Activated naive CD8-positive, alpha-beta T cell treated with anti-CD3 and anti-CD28 coated beads for 36 hours (primary cell): ENCODE results near the gene CD226. TPM values are rescaled to one million over a fixed set of nuclear protein-coding genes. Genes with fewer than 3 reads are reported as not detected.
"Not testable (repeated sequence)": the region's sequence is repeated elsewhere in the genome, so short reads cannot be mapped to it uniquely, and the experiment has no call there.

ENCODE experiments used
- DNase-seq: peaks from one replicate; pipeline ENCODE4 v3.0.0; 2021
- H3K27ac Mint-ChIP-seq: one replicate; pipeline ENCODE4 v1.8.0; 2022; ENCODE audit warnings: mild to moderate bottlenecking, moderate library complexity, mixed read lengths
- H3K27me3 Mint-ChIP-seq: one replicate; pipeline ENCODE4 v1.8.0; 2022; ENCODE audit warnings: mild to moderate bottlenecking, mixed read lengths
- H3K36me3 Mint-ChIP-seq: one replicate; pipeline ENCODE4 v1.8.0; 2021; ENCODE audit warnings: mild to moderate bottlenecking, mixed read lengths
- H3K4me1 Mint-ChIP-seq: one replicate; pipeline ENCODE4 v1.8.0; 2021; ENCODE audit warnings: mixed read lengths
- H3K4me3 Mint-ChIP-seq: one replicate; pipeline ENCODE4 v1.8.0; 2022; ENCODE audit warnings: mild to moderate bottlenecking, moderate library complexity, mixed read lengths
- H3K9me3 Mint-ChIP-seq: one replicate; pipeline ENCODE4 v1.8.0; 2022; ENCODE audit warnings: mixed read lengths
- total RNA-seq, 2 experiments: library from RNA; stranded (reverse); gene quantifications; one replicate each; pipeline ENCODE4 v1.2.3, GENCODE V29; 2021

The CD226 gene
- 10 to 100 TPM; 57.2 to 57.7 TPM for total RNA-seq

- no peak within 1 kb of the TSS for H3K4me3 Mint-ChIP-seq
- H3K9me3 Mint-ChIP-seq, result peaks cover 17% of the 10 kb centered on the region
- DNase-seq, result peak; percentile 46
- H3K36me3 Mint-ChIP-seq, result peaks cover 52% of the 10 kb centered on the region
- no peak within 1 kb of the TSS for H3K27ac Mint-ChIP-seq
- no peaks in the 10 kb centered on the region for H3K27me3 Mint-ChIP-seq
- H3K4me1 Mint-ChIP-seq, result peaks cover 44% of the 10 kb centered on the region
Observed at GRCh38 chr18:69947361-69948133, at the start of gene CD226. CD226 (minus strand) TSS chr18:69947873; CDS start chr18:69947406, 467 bp downstream.

- H3K4me3 Mint-ChIP-seq, result no peak overlapping the region
- peak overlapping the region; percentile 6 for H3K27ac Mint-ChIP-seq
- H3K36me3 Mint-ChIP-seq, result peaks cover 64% of the 10 kb centered on the region
- peaks cover 18% of the 10 kb centered on the region for H3K9me3 Mint-ChIP-seq
- no peaks in the 10 kb centered on the region for H3K27me3 Mint-ChIP-seq
- H3K4me1 Mint-ChIP-seq, result peaks cover 22% of the 10 kb centered on the region
- no peak for DNase-seq
Observed at GRCh38 chr18:69996951-69997798, 49.5 kb upstream of the CD226 start.

DNA sequence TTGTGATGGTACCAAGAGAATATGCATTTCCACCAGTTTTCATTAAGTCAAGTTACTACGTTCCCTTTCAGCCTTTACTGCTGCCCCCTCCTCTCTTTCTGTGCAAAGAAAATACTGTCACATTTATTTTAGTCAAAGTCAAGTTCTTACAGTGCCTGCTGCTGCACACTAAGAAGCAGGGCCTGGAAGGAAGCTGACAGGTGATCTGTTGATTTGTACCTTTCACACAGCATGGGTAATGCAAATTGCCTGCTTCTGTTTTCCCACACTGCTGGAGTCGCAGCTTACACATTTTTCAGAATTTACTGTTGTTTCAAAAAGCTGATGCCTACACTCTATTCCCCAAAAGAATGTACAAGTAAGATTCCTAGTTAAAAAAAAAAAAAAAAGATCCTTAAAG, 48.7 kb upstream of the CD226 start:
- no peak overlapping the region for H3K4me3 Mint-ChIP-seq

DNA sequence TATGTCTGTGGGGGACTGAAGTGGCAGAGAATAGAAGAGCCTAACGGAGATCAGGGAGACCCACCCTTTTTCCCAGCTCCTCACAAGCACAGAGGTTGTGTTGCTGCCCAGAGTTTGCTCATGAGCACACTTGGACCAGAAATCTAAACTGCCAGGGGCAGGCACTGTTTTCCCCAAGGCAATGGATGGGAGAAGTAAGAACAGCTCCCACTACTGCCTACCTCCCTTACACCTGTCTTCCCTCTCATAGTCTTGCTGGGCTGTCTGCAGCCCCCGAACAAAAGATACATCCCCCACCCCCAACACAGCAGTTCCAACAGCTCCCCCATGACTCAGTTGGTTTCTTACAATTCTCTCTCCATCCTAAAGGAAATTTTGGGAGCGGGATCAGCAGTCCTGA, 48.1 kb upstream of the CD226 start:
- DNase-seq, result no peak
- Mint-ChIP-seq H3K4me1 (peaks cover 22% of the 10 kb centered on the region), H3K27ac (no peak overlapping the region), H3K9me3 (peaks cover 23% of the 10 kb centered on the region), H3K27me3 (no peaks in the 10 kb centered on the region), H3K36me3 (peaks cover 59% of the 10 kb centered on the region), H3K4me3 (no peak overlapping the region)

More for the DNA sequence above, 48.7 kb upstream of the CD226 start:
- H3K27ac Mint-ChIP-seq, result no peak overlapping the region
- H3K36me3 Mint-ChIP-seq, result peaks cover 60% of the 10 kb centered on the region
- H3K9me3 Mint-ChIP-seq, result peaks cover 21% of the 10 kb centered on the region
- peaks cover 22% of the 10 kb centered on the region for H3K4me1 Mint-ChIP-seq
- DNase-seq, result no peak
- H3K27me3 Mint-ChIP-seq, result no peaks in the 10 kb centered on the region

- DNase-seq, result no peak
- H3K4me1 Mint-ChIP-seq, result peaks cover 20% of the 10 kb centered on the region
Observed at GRCh38 chr18:69992776-69993175, 45.1 kb upstream of the CD226 start.

DNA sequence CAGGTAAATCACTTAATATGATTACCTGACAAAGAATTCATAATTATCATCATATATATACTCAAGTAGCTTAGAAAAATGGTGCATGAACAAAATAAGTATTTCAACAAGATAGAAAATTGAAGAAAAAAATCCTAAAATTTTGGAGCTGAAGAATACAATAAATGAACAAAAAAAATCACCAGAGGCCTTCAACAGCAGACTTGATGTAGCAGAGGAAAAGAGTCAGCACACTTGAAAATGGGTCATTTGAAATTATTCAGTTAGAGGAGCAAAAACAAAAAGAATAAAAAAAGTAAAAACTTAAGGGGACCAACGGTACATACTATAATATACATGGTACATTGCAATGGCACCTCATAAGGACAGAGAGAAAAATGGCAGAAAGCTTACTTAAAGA, 40.2 kb upstream of the CD226 start:
- peaks cover 54% of the 10 kb centered on the region for H3K36me3 Mint-ChIP-seq
- H3K4me1 Mint-ChIP-seq, result peaks cover 3% of the 10 kb centered on the region
- H3K27ac Mint-ChIP-seq, result no peak overlapping the region
- no peak for DNase-seq
- no peaks in the 10 kb centered on the region for H3K27me3 Mint-ChIP-seq
- no peak overlapping the region for H3K4me3 Mint-ChIP-seq
- H3K9me3 Mint-ChIP-seq, result peaks cover 33% of the 10 kb centered on the region

More at GRCh38 chr18:69992776-69993175, 45.1 kb upstream of the CD226 start:
- no peaks in the 10 kb centered on the region for H3K27me3 Mint-ChIP-seq
- no peak overlapping the region for H3K4me3 Mint-ChIP-seq
- H3K9me3 Mint-ChIP-seq, result peaks cover 39% of the 10 kb centered on the region
- no peak overlapping the region for H3K27ac Mint-ChIP-seq
- peaks cover 72% of the 10 kb centered on the region for H3K36me3 Mint-ChIP-seq

DNA sequence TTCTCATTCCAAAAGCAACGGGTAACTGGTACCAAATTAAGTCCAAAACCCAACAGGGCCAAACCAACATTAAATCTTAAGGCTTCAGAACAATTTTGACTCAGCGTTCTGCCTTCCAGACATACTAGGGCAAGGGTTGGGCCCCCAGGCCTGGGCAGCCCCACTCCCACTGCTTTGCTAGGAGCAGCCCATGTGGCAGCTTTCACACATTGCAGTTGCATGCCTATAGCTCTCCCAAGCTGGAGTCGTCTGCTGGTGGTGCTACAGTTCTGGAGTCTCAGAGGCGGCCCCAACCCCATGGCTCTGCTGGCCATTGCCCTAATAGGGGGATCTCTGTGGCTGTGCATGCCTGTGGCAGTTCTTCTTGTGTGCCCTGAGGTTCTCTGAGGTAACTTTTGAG, 37.6 kb upstream of the CD226 start:
- DNase-seq, result no peak
- H3K27me3 Mint-ChIP-seq, result no peaks in the 10 kb centered on the region
- H3K9me3 Mint-ChIP-seq, result peaks cover 26% of the 10 kb centered on the region
- H3K36me3 Mint-ChIP-seq, result peaks cover 55% of the 10 kb centered on the region
- H3K4me3 Mint-ChIP-seq, result no peak overlapping the region
- H3K4me1 Mint-ChIP-seq, result peaks cover 27% of the 10 kb centered on the region
- no peak overlapping the region for H3K27ac Mint-ChIP-seq

DNA sequence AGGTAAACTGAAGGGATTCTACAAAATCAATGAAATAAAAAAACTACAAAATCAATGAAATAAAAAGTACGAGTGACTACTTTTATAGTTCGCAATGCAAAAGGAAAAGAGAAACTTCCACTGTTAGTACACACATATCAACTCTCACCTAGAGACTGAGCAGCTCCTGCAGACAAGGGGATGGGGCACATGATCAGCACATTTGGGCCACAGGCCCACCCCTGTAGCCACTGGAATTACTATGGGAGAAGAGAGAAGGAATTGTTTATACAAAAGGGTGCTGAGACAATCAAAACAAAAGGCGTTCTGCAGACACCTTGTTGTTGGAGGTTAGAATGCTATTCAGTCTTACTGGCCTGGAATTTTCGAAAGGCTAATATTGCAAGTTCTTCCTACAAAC, 34.7 kb upstream of the CD226 start:
- DNase-seq, result no peak
- Mint-ChIP-seq H3K4me3 (no peak overlapping the region), H3K4me1 (peaks cover 42% of the 10 kb centered on the region), H3K36me3 (peaks cover 52% of the 10 kb centered on the region), H3K27me3 (no peaks in the 10 kb centered on the region), H3K27ac (peak overlapping the region; percentile 65), H3K9me3 (peaks cover 14% of the 10 kb centered on the region)

DNA sequence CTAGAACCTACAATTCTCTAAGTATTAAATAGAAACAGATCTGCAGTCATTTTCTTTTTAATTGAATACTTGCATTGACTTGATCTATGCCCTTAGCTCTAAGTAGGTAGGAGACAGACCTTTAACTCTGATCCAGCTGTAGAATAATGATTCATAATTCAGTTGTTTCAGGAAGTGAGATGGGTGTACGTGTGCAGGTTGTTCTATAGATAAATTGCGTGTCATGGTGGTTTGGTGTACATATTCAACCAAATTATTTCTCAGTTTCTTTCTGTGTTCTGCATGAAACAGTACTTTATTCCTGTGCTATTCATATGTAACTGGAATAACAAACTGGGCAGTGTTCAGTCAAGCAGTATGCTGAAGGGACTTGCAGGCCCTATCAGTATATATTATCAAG, 34.3 kb upstream of the CD226 start:
- no peaks in the 10 kb centered on the region for H3K27me3 Mint-ChIP-seq
- peaks cover 13% of the 10 kb centered on the region for H3K9me3 Mint-ChIP-seq
- H3K36me3 Mint-ChIP-seq, result peaks cover 52% of the 10 kb centered on the region
- no peak overlapping the region for H3K4me3 Mint-ChIP-seq
- peaks cover 42% of the 10 kb centered on the region for H3K4me1 Mint-ChIP-seq
- no peak for DNase-seq
- peak overlapping the region; percentile 65 for H3K27ac Mint-ChIP-seq

- H3K27me3 Mint-ChIP-seq, result no peaks in the 10 kb centered on the region
- no peak overlapping the region for H3K4me3 Mint-ChIP-seq
- no peak for DNase-seq
- H3K27ac Mint-ChIP-seq, result peak overlapping the region; percentile 65
- peaks cover 15% of the 10 kb centered on the region for H3K9me3 Mint-ChIP-seq
- H3K4me1 Mint-ChIP-seq, result peaks cover 42% of the 10 kb centered on the region
- peaks cover 54% of the 10 kb centered on the region for H3K36me3 Mint-ChIP-seq
Observed at GRCh38 chr18:69980982-69981804, 33.5 kb upstream of the CD226 start.

DNA sequence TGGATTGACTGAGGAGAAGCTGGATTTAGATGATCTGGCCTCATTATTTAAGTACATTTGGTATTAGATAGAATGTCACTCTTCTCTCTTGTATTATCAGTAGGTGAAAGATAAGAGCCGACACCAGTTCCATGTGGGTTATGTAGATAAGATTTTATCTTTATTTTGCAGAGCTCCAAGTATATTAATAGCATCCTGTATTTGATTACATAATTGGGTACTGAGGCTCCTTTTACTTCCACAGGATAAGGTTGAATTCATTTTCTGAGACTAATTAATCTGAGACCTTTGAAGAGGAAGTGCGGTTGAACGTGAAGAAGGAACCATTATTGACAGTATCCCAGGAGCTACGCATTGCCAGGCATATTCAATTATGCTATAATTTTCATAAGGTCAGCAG, 32.8 kb upstream of the CD226 start:
- Mint-ChIP-seq H3K9me3 (peaks cover 22% of the 10 kb centered on the region), H3K4me3 (no peak overlapping the region), H3K27me3 (no peaks in the 10 kb centered on the region), H3K27ac (no peak overlapping the region), H3K36me3 (peaks cover 56% of the 10 kb centered on the region), H3K4me1 (peaks cover 42% of the 10 kb centered on the region)
- DNase-seq, result no peak

GRCh38 chr18:69978732-69979715, 31.4 kb upstream of the CD226 start:
- Mint-ChIP-seq H3K4me3 (no peak overlapping the region), H3K4me1 (peaks cover 42% of the 10 kb centered on the region), H3K36me3 (peaks cover 59% of the 10 kb centered on the region), H3K9me3 (peaks cover 22% of the 10 kb centered on the region), H3K27ac (peak overlapping the region; percentile 62), H3K27me3 (no peaks in the 10 kb centered on the region)
- no peak for DNase-seq

DNA sequence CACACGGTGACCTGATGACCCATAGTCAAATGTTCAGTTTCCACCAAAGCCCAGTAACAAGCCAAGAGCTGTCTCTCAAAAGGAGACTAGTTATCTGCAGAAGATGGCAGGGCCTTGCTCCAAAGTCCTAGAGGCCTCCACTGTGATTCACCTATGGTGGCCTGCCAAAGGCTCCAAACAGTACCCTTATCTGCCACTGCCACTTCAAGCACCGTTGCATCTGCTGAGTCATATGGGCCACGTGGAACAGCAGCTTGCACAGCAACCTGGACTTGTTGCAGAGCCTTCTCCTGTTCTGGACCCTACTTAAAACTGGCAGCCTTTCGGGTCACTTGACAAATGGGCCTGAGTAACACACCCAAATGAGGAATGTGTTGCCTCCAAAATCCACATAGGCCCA, 27.6 kb upstream of the CD226 start:
- H3K4me3 Mint-ChIP-seq, DNase-seq, H3K27ac Mint-ChIP-seq, H3K27me3 Mint-ChIP-seq: not testable (repeated sequence)
- Mint-ChIP-seq H3K4me1 (peaks cover 15% of the 10 kb centered on the region), H3K9me3 (peaks cover 28% of the 10 kb centered on the region), H3K36me3 (peaks cover 50% of the 10 kb centered on the region)

DNA sequence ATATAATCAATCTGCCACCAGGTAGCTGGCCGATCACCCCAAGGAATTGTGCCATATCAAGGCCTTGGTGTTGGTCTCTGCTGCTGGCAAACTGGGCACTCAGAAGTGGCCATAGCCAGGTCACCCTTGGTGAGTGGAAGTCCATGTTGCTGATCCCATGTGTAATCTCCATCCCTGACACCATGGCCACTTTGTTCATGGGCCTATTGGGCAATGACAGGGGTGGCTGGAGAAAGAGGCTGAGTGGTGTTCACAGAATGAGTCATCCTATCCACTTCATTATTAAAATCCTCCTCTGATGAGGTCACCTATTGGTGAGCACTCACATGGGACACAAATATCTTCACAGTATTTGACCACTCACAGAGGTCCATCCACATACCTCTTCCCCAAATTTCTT, 26.7 kb upstream of the CD226 start:
- Mint-ChIP-seq H3K27me3 (no peaks in the 10 kb centered on the region), H3K4me1 (peaks cover 7% of the 10 kb centered on the region), H3K4me3 (no peak overlapping the region), H3K9me3 (peaks cover 23% of the 10 kb centered on the region), H3K27ac (no peak overlapping the region), H3K36me3 (peaks cover 43% of the 10 kb centered on the region)
- no peak for DNase-seq
